Body of pancreas (tissue), 4 donors: ENCODE measurements around the gene MRPL46.

Experiments used
- POLR2A ChIP-seq, 3 donors: fragments of 450-650 bp; IDR thresholded peaks; one replicate each; pipeline ENCODE4 v1.6.1; 2016; ENCODE audit warnings: antibody characterized with exemption in 3 of 3, mild to moderate bottlenecking in 2 of 3
- TF ChIP-seq, protein P1 (sequence below), 7 experiments: fragments of 450-650 bp in 4 of 7; fragments of 200-600 bp in 3 of 7; sonication (generic) in 3 of 7; IDR thresholded peaks; one replicate each; pipeline ENCODE4 v1.5.1; 2016 to 2019; ENCODE audit warnings: antibody characterized with exemption in 7 of 7

DNA sequence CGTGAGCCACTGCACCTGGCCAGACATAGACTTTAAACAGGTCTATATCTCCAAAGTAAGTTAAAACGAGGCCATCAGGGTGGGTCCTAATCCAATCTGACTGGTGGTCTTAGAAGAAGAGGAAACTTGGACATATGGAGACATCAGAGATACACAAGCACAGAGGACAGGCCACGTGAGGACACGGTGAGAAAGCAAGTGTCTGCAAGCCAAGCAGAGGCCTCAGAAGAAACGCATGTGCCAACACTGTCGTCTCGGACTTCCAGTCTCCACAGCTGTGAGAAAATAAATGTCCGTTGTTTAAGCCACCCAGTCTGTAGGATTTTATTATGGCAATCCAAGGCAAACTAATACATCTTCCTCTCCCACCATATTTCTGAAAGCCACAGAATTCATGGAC is 43.9 kb downstream of the MRPL46 start:
- TF ChIP-seq, protein P1, sequence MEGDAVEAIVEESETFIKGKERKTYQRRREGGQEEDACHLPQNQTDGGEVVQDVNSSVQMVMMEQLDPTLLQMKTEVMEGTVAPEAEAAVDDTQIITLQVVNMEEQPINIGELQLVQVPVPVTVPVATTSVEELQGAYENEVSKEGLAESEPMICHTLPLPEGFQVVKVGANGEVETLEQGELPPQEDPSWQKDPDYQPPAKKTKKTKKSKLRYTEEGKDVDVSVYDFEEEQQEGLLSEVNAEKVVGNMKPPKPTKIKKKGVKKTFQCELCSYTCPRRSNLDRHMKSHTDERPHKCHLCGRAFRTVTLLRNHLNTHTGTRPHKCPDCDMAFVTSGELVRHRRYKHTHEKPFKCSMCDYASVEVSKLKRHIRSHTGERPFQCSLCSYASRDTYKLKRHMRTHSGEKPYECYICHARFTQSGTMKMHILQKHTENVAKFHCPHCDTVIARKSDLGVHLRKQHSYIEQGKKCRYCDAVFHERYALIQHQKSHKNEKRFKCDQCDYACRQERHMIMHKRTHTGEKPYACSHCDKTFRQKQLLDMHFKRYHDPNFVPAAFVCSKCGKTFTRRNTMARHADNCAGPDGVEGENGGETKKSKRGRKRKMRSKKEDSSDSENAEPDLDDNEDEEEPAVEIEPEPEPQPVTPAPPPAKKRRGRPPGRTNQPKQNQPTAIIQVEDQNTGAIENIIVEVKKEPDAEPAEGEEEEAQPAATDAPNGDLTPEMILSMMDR (IDR thresholded peaks at IDR 0.05), result no peak
- TF ChIP-seq POLR2A (IDR thresholded peaks at IDR 0.05), result no peak
